ENCODE data around the gene GRAMD4.

DNA sequence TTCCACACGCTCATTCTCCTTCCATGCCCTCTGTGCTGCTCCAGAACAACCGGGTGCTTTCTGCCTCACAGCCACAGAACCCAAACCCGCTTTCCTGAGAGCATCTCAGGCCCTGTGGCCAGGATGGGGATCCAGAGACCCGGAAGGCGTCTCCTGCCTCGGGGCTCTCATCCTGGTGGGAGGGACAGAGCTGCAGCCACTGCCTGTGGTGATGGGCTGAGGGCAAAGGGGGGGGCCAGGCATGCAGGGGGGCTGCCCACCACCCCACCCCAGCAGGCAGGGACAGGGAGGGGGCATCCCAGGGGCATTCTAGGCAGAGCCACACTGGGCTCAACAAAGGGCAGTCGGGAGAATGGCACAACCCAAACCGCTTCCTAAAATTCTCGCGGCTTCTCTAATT, 76.4 kb downstream of the GRAMD4 start:
- TF ChIP-seq EZH2 (IDR thresholded peaks at IDR 0.05; ENCODE audit: borderline replicate concordance, insufficient read depth, low read depth, low read length, poor library complexity, severe bottlenecking): no peak
- TF ChIP-seq, protein P1, sequence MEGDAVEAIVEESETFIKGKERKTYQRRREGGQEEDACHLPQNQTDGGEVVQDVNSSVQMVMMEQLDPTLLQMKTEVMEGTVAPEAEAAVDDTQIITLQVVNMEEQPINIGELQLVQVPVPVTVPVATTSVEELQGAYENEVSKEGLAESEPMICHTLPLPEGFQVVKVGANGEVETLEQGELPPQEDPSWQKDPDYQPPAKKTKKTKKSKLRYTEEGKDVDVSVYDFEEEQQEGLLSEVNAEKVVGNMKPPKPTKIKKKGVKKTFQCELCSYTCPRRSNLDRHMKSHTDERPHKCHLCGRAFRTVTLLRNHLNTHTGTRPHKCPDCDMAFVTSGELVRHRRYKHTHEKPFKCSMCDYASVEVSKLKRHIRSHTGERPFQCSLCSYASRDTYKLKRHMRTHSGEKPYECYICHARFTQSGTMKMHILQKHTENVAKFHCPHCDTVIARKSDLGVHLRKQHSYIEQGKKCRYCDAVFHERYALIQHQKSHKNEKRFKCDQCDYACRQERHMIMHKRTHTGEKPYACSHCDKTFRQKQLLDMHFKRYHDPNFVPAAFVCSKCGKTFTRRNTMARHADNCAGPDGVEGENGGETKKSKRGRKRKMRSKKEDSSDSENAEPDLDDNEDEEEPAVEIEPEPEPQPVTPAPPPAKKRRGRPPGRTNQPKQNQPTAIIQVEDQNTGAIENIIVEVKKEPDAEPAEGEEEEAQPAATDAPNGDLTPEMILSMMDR (IDR thresholded peaks at IDR 0.05): no peak

Measured in B cell (primary cell).